ENCODE measurements around the gene STPG2.

The STPG2 gene

GRCh38 chr4:97900229-97900628, 243.0 kb downstream of the STPG2 start:
- Histone ChIP-seq H3K9ac (ENCODE audit: low read length) (no peak overlapping the region), H3K9me3 (ENCODE audit: control insufficient read depth, insufficient read depth, low read depth, low read length) (no peaks in the 10 kb centered on the region; the same call in 1 of the 2 replicates), H3K27ac (ENCODE audit: low read depth, low read length) (no peak overlapping the region), H3K4me1 (ENCODE audit: control insufficient read depth, insufficient read depth, low read length) (peaks cover 5% of the 10 kb centered on the region; the same call in 1 of the 2 replicates), H3K36me3 (ENCODE audit: control insufficient read depth, insufficient read depth, low read length) (no peaks in the 10 kb centered on the region), H3K27me3 (ENCODE audit: control insufficient read depth, insufficient read depth, low read length) (no peaks in the 10 kb centered on the region), H3K4me3 (ENCODE audit: low read depth, low read length) (no peak overlapping the region)

GRCh38 chr4:97892592-97893266, 250.5 kb downstream of the STPG2 start:
- Histone ChIP-seq H3K27ac (ENCODE audit: low read depth, low read length) (no peak overlapping the region), H3K4me3 (ENCODE audit: low read depth, low read length) (no peak overlapping the region), H3K9me3 (ENCODE audit: control insufficient read depth, insufficient read depth, low read depth, low read length) (no peaks in the 10 kb centered on the region), H3K9ac (ENCODE audit: low read length) (no peak overlapping the region), H3K4me1 (ENCODE audit: control insufficient read depth, insufficient read depth, low read length) (no peaks in the 10 kb centered on the region), H3K27me3 (ENCODE audit: control insufficient read depth, insufficient read depth, low read length) (no peaks in the 10 kb centered on the region), H3K36me3 (ENCODE audit: control insufficient read depth, insufficient read depth, low read length) (no peaks in the 10 kb centered on the region)

DNA sequence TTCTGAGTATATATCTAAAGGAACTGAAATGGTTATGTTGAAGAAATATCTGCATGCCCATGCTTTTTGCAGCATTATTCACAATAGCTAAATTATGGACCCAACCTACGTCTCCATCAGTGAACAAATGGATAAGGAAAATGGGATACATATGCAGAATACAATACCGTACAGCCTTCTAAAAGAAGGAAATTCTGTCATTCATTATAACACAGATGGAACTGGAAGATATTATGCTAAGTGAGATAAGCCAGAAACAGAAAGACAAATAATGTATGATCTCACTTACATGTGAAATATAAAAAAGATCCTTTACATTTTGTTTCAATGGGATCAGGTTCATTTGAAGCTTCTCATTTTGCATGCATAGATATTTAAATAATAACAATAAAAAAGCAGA, 263.3 kb downstream of the STPG2 start:
- H3K9ac ChIP-seq (ENCODE audit: low read length): no peak overlapping the region
- H3K4me3 ChIP-seq (ENCODE audit: low read depth, low read length): no peak overlapping the region

DNA sequence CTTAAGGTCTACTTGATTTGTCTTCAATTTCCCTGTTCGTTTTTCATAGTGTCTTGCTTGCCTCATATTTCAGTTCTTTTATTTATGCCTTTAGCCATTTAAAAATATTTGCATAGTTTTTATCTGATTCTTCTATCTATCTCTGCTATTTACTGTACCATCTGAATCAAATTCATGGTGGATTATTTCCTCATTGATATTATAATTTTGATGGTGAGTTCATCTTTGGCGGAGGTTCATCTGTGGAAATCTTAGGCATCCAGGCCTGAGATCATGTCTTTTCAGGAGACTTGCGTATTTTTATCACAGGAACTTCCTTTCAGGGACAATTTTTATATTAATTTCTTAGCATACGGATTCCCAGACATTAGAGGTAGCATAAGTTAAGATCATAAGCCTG, 275.2 kb downstream of the STPG2 start:
- H3K27ac ChIP-seq (ENCODE audit: low read depth, low read length): no peak overlapping the region

More for the DNA sequence above, 263.3 kb downstream of the STPG2 start:
- Histone ChIP-seq H3K36me3 (ENCODE audit: control insufficient read depth, insufficient read depth, low read length) (no peaks in the 10 kb centered on the region), H3K27me3 (ENCODE audit: control insufficient read depth, insufficient read depth, low read length) (no peaks in the 10 kb centered on the region), H3K4me1 (ENCODE audit: control insufficient read depth, insufficient read depth, low read length) (no peaks in the 10 kb centered on the region), H3K9me3 (ENCODE audit: control insufficient read depth, insufficient read depth, low read depth, low read length) (0 out of 2 replicates have a peak, but pooled peaks cover 4% of the 10 kb centered on the region), H3K27ac (ENCODE audit: low read depth, low read length) (no peak overlapping the region)

DNA sequence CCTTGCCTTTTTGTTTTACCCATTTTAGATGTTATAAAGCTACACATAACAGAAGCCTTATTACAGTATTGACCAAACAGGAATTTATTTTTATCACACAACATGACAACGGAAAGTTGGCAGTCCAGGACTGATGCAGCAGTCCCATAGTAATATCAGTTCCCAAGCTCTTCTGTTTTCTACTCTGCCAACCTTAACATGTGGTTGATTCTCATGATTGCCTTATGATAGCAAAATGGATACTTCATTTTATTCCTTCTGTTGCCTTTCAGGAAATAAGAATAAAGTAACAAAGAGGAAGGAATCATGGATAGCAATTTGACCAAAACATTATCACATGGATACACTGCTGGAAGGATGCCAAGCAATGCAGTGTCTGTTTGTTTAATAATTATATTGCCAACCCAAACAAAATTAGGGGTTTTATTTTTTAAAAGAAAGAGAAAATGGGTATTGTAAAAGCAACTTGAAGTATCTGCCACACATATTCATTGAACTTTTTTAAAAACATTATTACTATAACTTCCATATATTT, 275.7 kb downstream of the STPG2 start:
- H3K4me3 ChIP-seq (ENCODE audit: low read depth, low read length): no peak overlapping the region
- no peak overlapping the region for H3K27ac ChIP-seq (ENCODE audit: low read depth, low read length)
- H3K4me1 ChIP-seq (ENCODE audit: control insufficient read depth, insufficient read depth, low read length): no peaks in the 10 kb centered on the region
- H3K9me3 ChIP-seq (ENCODE audit: control insufficient read depth, insufficient read depth, low read depth, low read length): no peaks in the 10 kb centered on the region
- no peak overlapping the region for H3K9ac ChIP-seq (ENCODE audit: low read length)
- H3K27me3 ChIP-seq (ENCODE audit: control insufficient read depth, insufficient read depth, low read length): no peaks in the 10 kb centered on the region
- H3K36me3 ChIP-seq (ENCODE audit: control insufficient read depth, insufficient read depth, low read length): no peaks in the 10 kb centered on the region

More for the DNA sequence above, 275.2 kb downstream of the STPG2 start:
- H3K36me3 ChIP-seq (ENCODE audit: control insufficient read depth, insufficient read depth, low read length): no peaks in the 10 kb centered on the region
- no peaks in the 10 kb centered on the region for H3K27me3 ChIP-seq (ENCODE audit: control insufficient read depth, insufficient read depth, low read length)
- no peak overlapping the region for H3K9ac ChIP-seq (ENCODE audit: low read length)
- H3K4me1 ChIP-seq (ENCODE audit: control insufficient read depth, insufficient read depth, low read length): no peaks in the 10 kb centered on the region
- H3K9me3 ChIP-seq (ENCODE audit: control insufficient read depth, insufficient read depth, low read depth, low read length): no peaks in the 10 kb centered on the region
- H3K4me3 ChIP-seq (ENCODE audit: low read depth, low read length): no peak overlapping the region

GRCh38 chr4:97866821-97867556, 276.3 kb downstream of the STPG2 start:
- Histone ChIP-seq H3K9me3 (ENCODE audit: control insufficient read depth, insufficient read depth, low read depth, low read length) (no peaks in the 10 kb centered on the region), H3K27ac (ENCODE audit: low read depth, low read length) (no peak overlapping the region), H3K27me3 (ENCODE audit: control insufficient read depth, insufficient read depth, low read length) (no peaks in the 10 kb centered on the region), H3K4me3 (ENCODE audit: low read depth, low read length) (no peak overlapping the region), H3K36me3 (ENCODE audit: control insufficient read depth, insufficient read depth, low read length) (no peaks in the 10 kb centered on the region), H3K9ac (ENCODE audit: low read length) (no peak overlapping the region), H3K4me1 (ENCODE audit: control insufficient read depth, insufficient read depth, low read length) (no peaks in the 10 kb centered on the region)

- Histone ChIP-seq H3K27me3 (ENCODE audit: control insufficient read depth, insufficient read depth, low read length) (no peaks in the 10 kb centered on the region), H3K4me3 (ENCODE audit: low read depth, low read length) (no peak overlapping the region), H3K36me3 (ENCODE audit: control insufficient read depth, insufficient read depth, low read length) (no peaks in the 10 kb centered on the region), H3K27ac (ENCODE audit: low read depth, low read length) (no peak overlapping the region), H3K9ac (ENCODE audit: low read length) (no peak overlapping the region), H3K4me1 (ENCODE audit: control insufficient read depth, insufficient read depth, low read length) (peaks cover 3% of the 10 kb centered on the region; the same call in 1 of the 2 replicates), H3K9me3 (ENCODE audit: control insufficient read depth, insufficient read depth, low read depth, low read length) (no peaks in the 10 kb centered on the region)
These were observed 292.2 kb downstream of the STPG2 start for GRCh38 chr4:97851115-97851514.

DNA sequence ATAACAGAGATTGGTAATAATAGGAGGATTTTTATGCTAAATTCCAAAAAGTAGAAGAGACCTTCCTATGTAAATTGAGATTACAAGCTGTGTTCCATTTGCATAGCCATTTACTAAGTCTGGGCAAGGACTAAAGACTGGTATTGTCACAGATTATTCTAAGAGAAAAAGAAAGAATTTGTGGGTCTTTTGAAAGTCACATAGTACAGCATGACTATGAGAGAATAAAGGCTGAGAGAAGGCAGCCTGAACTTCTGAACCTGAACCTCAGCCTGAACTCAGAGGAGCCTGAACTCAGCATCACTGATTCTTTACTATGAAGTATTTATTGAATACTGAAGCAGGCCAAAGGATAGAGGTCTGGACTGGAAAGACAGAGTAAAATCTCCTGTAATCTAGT, 297.5 kb downstream of the STPG2 start:
- Histone ChIP-seq H3K36me3 (ENCODE audit: control insufficient read depth, insufficient read depth, low read length) (no peaks in the 10 kb centered on the region), H3K27me3 (ENCODE audit: control insufficient read depth, insufficient read depth, low read length) (no peaks in the 10 kb centered on the region), H3K9ac (ENCODE audit: low read length) (no peak overlapping the region), H3K27ac (ENCODE audit: low read depth, low read length) (no peak overlapping the region), H3K4me3 (ENCODE audit: low read depth, low read length) (no peak overlapping the region), H3K4me1 (ENCODE audit: control insufficient read depth, insufficient read depth, low read length) (peaks cover 3% of the 10 kb centered on the region; the same call in 1 of the 2 replicates), H3K9me3 (ENCODE audit: control insufficient read depth, insufficient read depth, low read depth, low read length) (no peaks in the 10 kb centered on the region)

DNA sequence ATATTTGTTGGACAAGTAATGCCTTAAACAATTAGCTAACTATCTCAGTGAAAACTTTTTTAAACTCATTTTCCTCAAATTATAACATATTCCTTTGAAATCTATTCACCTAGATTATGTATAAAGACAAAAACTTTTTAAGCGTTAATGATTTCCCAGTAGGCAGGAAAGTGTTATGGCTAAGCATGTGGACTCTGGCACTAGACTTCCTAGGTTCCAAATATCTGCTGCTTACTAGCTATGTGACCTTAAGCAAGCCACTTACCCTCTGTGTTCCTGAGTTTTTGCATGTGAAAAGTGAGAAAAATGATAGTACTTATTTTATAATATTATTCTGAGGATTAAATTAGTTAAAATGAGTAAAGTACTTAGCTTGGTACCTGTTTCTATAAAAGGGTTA, 301.8 kb downstream of the STPG2 start:
- Histone ChIP-seq H3K27ac (ENCODE audit: low read depth, low read length) (no peak overlapping the region), H3K27me3 (ENCODE audit: control insufficient read depth, insufficient read depth, low read length) (no peaks in the 10 kb centered on the region), H3K9me3 (ENCODE audit: control insufficient read depth, insufficient read depth, low read depth, low read length) (no peaks in the 10 kb centered on the region), H3K9ac (ENCODE audit: low read length) (no peak overlapping the region), H3K4me3 (ENCODE audit: low read depth, low read length) (no peak overlapping the region), H3K4me1 (ENCODE audit: control insufficient read depth, insufficient read depth, low read length) (no peaks in the 10 kb centered on the region), H3K36me3 (ENCODE audit: control insufficient read depth, insufficient read depth, low read length) (no peaks in the 10 kb centered on the region)

DNA sequence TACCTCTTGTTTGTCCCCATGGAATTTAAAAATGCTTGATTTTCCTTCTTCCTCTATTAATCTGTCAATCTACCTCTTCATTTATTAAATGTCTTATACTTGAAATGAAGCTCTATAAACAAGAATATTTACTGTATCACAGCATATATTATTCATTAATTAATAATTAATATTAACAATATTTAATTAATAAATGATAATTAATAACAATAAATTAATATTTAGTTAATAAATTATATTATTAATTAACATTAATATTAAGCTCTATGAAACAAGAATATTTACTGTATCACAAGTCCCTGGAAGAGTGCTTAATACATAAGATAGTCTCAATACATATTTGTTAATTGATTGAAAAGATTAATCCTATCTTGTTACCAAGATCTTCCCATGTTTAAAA, 306.6 kb downstream of the STPG2 start:
- Histone ChIP-seq H3K27me3 (ENCODE audit: control insufficient read depth, insufficient read depth, low read length) (no peaks in the 10 kb centered on the region), H3K9me3 (ENCODE audit: control insufficient read depth, insufficient read depth, low read depth, low read length) (no peaks in the 10 kb centered on the region), H3K36me3 (ENCODE audit: control insufficient read depth, insufficient read depth, low read length) (no peaks in the 10 kb centered on the region), H3K9ac (ENCODE audit: low read length) (no peak overlapping the region), H3K27ac (ENCODE audit: low read depth, low read length) (no peak overlapping the region), H3K4me3 (ENCODE audit: low read depth, low read length) (no peak overlapping the region), H3K4me1 (ENCODE audit: control insufficient read depth, insufficient read depth, low read length) (no peaks in the 10 kb centered on the region)

DNA sequence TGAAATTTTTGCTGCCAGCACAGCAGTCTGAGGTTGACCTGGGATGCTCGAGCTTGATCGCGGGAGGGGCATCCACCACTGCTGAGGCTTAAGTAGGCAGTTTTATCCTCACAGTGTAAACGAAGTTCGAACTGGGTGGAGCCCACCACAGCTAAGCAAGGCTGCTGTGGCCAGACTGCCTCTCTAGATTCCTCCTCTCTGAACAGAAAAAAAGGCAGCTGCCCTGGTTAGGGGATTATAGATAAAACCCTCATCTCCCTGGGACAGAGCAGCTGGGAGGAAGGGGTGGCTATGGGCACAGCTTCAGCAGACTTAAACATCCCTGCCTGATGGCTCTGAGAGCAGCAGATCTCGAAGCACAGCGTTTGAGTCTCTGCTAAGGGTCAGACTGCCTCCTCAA, 314.6 kb downstream of the STPG2 start:
- no peaks in the 10 kb centered on the region for H3K4me1 ChIP-seq (ENCODE audit: control insufficient read depth, insufficient read depth, low read length)
- no peaks in the 10 kb centered on the region for H3K9me3 ChIP-seq (ENCODE audit: control insufficient read depth, insufficient read depth, low read depth, low read length)
- H3K4me3 ChIP-seq (ENCODE audit: low read depth, low read length): no peak overlapping the region
- H3K9ac ChIP-seq (ENCODE audit: low read length): no peak overlapping the region
- no peaks in the 10 kb centered on the region for H3K27me3 ChIP-seq (ENCODE audit: control insufficient read depth, insufficient read depth, low read length)
- no peaks in the 10 kb centered on the region for H3K36me3 ChIP-seq (ENCODE audit: control insufficient read depth, insufficient read depth, low read length)
- H3K27ac ChIP-seq (ENCODE audit: low read depth, low read length): no peak overlapping the region
